ENCODE data around the gene RBMS2.

Gene RBMS2

DNA sequence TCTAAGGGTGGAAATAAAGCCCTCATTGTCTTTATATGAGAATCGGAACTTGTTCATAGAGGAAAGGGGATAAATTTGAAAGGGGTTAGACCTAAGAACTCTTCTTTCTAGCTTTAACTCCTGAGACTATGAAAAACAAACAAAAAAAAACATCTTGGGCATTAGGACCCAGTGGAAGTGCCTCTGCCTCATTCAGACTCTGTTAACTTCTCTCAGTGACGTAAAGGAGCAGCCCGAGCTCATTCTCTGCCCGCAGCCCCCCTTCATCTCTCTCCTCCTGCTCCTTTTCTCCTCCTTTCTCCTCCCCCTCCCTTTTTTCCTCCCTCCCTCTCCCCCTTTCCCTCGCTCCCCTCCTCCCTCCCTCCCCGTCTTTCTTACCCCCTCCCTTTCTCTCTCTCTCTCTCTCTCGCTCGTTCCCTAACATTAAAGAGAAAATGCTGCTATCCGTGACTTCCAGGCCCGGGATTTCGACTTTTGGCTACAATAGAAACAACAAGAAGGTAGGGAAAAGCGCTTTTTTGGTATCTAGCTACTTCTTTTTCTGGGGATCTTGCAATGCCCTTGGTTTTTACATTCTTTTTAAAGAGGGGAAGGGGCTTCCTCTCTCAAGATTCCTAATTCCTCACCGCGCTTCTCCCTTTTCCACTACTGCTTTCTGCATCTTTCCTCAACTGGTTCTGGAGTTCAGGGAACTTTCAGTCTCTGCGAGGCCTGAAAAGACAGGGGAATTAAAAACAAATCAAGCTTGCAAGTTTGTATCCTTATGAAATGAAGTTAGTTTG, at the start of gene RBMS2 (continued):
- TF ChIP-seq YY1 (tag by site-specific recombination; IDR thresholded peaks at IDR 0.05): no peak
- 0 out of 2 replicates have a peak, but pooled peaks have one; percentile 12 for TF ChIP-seq GLIS1 (tag by site-specific recombination; IDR thresholded peaks at IDR 0.05)
- 0 out of 2 replicates have a peak, but pooled peaks have one; percentile 30 for TF ChIP-seq ZSCAN30 (tag by site-specific recombination; IDR thresholded peaks at IDR 0.05)
- TF ChIP-seq, protein P1, sequence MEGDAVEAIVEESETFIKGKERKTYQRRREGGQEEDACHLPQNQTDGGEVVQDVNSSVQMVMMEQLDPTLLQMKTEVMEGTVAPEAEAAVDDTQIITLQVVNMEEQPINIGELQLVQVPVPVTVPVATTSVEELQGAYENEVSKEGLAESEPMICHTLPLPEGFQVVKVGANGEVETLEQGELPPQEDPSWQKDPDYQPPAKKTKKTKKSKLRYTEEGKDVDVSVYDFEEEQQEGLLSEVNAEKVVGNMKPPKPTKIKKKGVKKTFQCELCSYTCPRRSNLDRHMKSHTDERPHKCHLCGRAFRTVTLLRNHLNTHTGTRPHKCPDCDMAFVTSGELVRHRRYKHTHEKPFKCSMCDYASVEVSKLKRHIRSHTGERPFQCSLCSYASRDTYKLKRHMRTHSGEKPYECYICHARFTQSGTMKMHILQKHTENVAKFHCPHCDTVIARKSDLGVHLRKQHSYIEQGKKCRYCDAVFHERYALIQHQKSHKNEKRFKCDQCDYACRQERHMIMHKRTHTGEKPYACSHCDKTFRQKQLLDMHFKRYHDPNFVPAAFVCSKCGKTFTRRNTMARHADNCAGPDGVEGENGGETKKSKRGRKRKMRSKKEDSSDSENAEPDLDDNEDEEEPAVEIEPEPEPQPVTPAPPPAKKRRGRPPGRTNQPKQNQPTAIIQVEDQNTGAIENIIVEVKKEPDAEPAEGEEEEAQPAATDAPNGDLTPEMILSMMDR (tag by site-specific recombination; IDR thresholded peaks at IDR 0.05): no peak
- TF ChIP-seq TCF7L2 (IDR thresholded peaks at IDR 0.05; ENCODE audit: borderline replicate concordance, low read depth, low read length): no peak
- TF ChIP-seq, protein P2, sequence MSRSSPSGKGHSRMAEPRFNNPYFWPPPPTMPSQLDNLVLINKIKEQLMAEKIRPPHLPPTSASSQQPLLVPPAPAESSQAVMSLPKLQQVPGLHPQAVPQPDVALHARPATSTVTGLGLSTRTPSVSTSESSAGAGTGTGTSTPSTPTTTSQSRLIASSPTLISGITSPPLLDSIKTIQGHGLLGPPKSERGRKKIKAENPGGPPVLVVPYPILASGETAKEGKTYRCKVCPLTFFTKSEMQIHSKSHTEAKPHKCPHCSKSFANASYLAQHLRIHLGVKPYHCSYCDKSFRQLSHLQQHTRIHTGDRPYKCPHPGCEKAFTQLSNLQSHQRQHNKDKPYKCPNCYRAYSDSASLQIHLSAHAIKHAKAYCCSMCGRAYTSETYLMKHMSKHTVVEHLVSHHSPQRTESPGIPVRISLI (tag by site-specific recombination; IDR thresholded peaks at IDR 0.05): peak; percentile 90
- TF ChIP-seq ZNF138 (tag by site-specific recombination; IDR thresholded peaks at IDR 0.05; ENCODE audit: borderline replicate concordance): no peak
- peak; percentile 98 for TF ChIP-seq ZNF366 (tag by site-specific recombination; conservative IDR thresholded peaks at IDR 0.05)
- TF ChIP-seq ZBTB20 (tag by site-specific recombination; IDR thresholded peaks at IDR 0.05): peak; percentile 21; the same call in 1 of the 2 replicates
- TF ChIP-seq KLF8 (tag by site-specific recombination; IDR thresholded peaks at IDR 0.05): peak; percentile 80
- peak; percentile 99 for TF ChIP-seq ZNF629 (tag by site-specific recombination; IDR thresholded peaks at IDR 0.05)
- TF ChIP-seq KLF9 (tag by site-specific recombination; IDR thresholded peaks at IDR 0.05; ENCODE audit: low read depth): peak; percentile 19; the same call in 1 of the 2 replicates
- TF ChIP-seq KLF16 (tag by site-specific recombination; IDR thresholded peaks at IDR 0.05): peak; percentile 18
- TF ChIP-seq, protein P3, sequence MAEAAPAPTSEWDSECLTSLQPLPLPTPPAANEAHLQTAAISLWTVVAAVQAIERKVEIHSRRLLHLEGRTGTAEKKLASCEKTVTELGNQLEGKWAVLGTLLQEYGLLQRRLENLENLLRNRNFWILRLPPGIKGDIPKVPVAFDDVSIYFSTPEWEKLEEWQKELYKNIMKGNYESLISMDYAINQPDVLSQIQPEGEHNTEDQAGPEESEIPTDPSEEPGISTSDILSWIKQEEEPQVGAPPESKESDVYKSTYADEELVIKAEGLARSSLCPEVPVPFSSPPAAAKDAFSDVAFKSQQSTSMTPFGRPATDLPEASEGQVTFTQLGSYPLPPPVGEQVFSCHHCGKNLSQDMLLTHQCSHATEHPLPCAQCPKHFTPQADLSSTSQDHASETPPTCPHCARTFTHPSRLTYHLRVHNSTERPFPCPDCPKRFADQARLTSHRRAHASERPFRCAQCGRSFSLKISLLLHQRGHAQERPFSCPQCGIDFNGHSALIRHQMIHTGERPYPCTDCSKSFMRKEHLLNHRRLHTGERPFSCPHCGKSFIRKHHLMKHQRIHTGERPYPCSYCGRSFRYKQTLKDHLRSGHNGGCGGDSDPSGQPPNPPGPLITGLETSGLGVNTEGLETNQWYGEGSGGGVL (tag by site-specific recombination; IDR thresholded peaks at IDR 0.05): peak; percentile 98
- peak; percentile 73; the same call in 1 of the 2 replicates for TF ChIP-seq ZNF324 (tag by site-specific recombination; IDR thresholded peaks at IDR 0.05)
- no peak; the same call in 1 of the 2 replicates for TF ChIP-seq FEZF1 (tag by site-specific recombination; IDR thresholded peaks at IDR 0.05)
- TF ChIP-seq, protein P4, sequence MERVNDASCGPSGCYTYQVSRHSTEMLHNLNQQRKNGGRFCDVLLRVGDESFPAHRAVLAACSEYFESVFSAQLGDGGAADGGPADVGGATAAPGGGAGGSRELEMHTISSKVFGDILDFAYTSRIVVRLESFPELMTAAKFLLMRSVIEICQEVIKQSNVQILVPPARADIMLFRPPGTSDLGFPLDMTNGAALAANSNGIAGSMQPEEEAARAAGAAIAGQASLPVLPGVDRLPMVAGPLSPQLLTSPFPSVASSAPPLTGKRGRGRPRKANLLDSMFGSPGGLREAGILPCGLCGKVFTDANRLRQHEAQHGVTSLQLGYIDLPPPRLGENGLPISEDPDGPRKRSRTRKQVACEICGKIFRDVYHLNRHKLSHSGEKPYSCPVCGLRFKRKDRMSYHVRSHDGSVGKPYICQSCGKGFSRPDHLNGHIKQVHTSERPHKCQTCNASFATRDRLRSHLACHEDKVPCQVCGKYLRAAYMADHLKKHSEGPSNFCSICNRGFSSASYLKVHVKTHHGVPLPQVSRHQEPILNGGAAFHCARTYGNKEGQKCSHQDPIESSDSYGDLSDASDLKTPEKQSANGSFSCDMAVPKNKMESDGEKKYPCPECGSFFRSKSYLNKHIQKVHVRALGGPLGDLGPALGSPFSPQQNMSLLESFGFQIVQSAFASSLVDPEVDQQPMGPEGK (tag by site-specific recombination; IDR thresholded peaks at IDR 0.05): peak; percentile 96
- TF ChIP-seq MZF1 (tag by site-specific recombination; IDR thresholded peaks at IDR 0.05; ENCODE audit: borderline replicate concordance): peak; percentile 36; the same call in 1 of the 2 replicates
- TF ChIP-seq, protein P5, sequence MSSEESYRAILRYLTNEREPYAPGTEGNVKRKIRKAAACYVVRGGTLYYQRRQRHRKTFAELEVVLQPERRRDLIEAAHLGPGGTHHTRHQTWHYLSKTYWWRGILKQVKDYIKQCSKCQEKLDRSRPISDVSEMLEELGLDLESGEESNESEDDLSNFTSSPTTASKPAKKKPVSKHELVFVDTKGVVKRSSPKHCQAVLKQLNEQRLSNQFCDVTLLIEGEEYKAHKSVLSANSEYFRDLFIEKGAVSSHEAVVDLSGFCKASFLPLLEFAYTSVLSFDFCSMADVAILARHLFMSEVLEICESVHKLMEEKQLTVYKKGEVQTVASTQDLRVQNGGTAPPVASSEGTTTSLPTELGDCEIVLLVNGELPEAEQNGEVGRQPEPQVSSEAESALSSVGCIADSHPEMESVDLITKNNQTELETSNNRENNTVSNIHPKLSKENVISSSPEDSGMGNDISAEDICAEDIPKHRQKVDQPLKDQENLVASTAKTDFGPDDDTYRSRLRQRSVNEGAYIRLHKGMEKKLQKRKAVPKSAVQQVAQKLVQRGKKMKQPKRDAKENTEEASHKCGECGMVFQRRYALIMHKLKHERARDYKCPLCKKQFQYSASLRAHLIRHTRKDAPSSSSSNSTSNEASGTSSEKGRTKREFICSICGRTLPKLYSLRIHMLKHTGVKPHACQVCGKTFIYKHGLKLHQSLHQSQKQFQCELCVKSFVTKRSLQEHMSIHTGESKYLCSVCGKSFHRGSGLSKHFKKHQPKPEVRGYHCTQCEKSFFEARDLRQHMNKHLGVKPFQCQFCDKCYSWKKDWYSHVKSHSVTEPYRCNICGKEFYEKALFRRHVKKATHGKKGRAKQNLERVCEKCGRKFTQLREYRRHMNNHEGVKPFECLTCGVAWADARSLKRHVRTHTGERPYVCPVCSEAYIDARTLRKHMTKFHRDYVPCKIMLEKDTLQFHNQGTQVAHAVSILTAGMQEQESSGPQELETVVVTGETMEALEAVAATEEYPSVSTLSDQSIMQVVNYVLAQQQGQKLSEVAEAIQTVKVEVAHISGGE (tag by site-specific recombination; conservative IDR thresholded peaks at IDR 0.05; ENCODE audit: low read depth): 0 out of 2 replicates have a peak, but pooled peaks have one; percentile 14
- TF ChIP-seq ZEB2 (tag by site-specific recombination; IDR thresholded peaks at IDR 0.05): peak; percentile 65
- TF ChIP-seq ZBTB8A (tag by site-specific recombination; IDR thresholded peaks at IDR 0.05): peak; percentile 56; the same call in 1 of the 2 replicates
- TF ChIP-seq, protein P6, sequence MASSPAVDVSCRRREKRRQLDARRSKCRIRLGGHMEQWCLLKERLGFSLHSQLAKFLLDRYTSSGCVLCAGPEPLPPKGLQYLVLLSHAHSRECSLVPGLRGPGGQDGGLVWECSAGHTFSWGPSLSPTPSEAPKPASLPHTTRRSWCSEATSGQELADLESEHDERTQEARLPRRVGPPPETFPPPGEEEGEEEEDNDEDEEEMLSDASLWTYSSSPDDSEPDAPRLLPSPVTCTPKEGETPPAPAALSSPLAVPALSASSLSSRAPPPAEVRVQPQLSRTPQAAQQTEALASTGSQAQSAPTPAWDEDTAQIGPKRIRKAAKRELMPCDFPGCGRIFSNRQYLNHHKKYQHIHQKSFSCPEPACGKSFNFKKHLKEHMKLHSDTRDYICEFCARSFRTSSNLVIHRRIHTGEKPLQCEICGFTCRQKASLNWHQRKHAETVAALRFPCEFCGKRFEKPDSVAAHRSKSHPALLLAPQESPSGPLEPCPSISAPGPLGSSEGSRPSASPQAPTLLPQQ (tag by site-specific recombination; IDR thresholded peaks at IDR 0.05): peak; percentile 74
- TF ChIP-seq ZNF394 (tag by site-specific recombination; IDR thresholded peaks at IDR 0.05; ENCODE audit: borderline replicate concordance): peak; percentile 94
- TF ChIP-seq ZFP69B (tag by site-specific recombination; IDR thresholded peaks at IDR 0.05): peak; percentile 76
- TF ChIP-seq IKZF3 (tag by site-specific recombination; IDR thresholded peaks at IDR 0.05): peak; percentile 66

All from HEK293 (cell line).